NCI-H1105 (cell line): ENCODE measurements around the gene ANKK1.

Experiments used
- DNase-seq: peaks from one replicate; lab custom pipeline; 2025; lab: John Stamatoyannopoulos, UW

Gene ANKK1

GRCh38 chr11:113410414-113411135, 23.0 kb downstream of the ANKK1 start:
- no peak for DNase-seq

GRCh38 chr11:113411536-113411935, 24.0 kb downstream of the ANKK1 start:
- no peak for DNase-seq

- DNase-seq, result no peak
These were observed 25.1 kb downstream of the ANKK1 start for GRCh38 chr11:113412675-113413074.

- DNase-seq, result no peak
These were observed 27.8 kb downstream of the ANKK1 start for GRCh38 chr11:113415343-113415742.

- DNase-seq, result no peak
These were observed 29.8 kb downstream of the ANKK1 start for GRCh38 chr11:113417428-113417827.

- peak; percentile 78 for DNase-seq
These were observed 31.9 kb downstream of the ANKK1 start for GRCh38 chr11:113419454-113420003.

GRCh38 chr11:113420808-113421207, 33.2 kb downstream of the ANKK1 start:
- DNase-seq, result no peak

GRCh38 chr11:113426686-113427085, 39.1 kb downstream of the ANKK1 start:
- DNase-seq, result no peak

- no peak for DNase-seq
These were observed 44.2 kb downstream of the ANKK1 start for GRCh38 chr11:113431746-113432145.

- DNase-seq, result no peak
These were observed 47.8 kb downstream of the ANKK1 start for GRCh38 chr11:113435190-113435968.

GRCh38 chr11:113436672-113437252, 49.2 kb downstream of the ANKK1 start:
- DNase-seq, result no peak

- DNase-seq, result no peak
These were observed 53.2 kb downstream of the ANKK1 start for GRCh38 chr11:113440816-113441215.

- no peak for DNase-seq
These were observed 57.0 kb downstream of the ANKK1 start for GRCh38 chr11:113444502-113445123.

- DNase-seq, result no peak
These were observed 58.5 kb downstream of the ANKK1 start for GRCh38 chr11:113446112-113446511.

- DNase-seq, result no peak
These were observed 59.4 kb downstream of the ANKK1 start for GRCh38 chr11:113446938-113447337.

- no peak for DNase-seq
These were observed 60.2 kb downstream of the ANKK1 start for GRCh38 chr11:113447621-113448315.

GRCh38 chr11:113448316-113448677, 60.7 kb downstream of the ANKK1 start:
- DNase-seq, result no peak

- DNase-seq, result no peak
These were observed 62.2 kb downstream of the ANKK1 start for GRCh38 chr11:113449743-113450142.
